Suprapubic skin (tissue), 3 donors: Measurements from ENCODE around the gene NAALADL2.

Experiments used
- POLR2AphosphoS5 ChIP-seq, 3 donors: sonication (generic); formaldehyde crosslinking; IDR thresholded peaks; one replicate each; pipeline ENCODE4 v1.6.1; 2017; ENCODE audit warnings: antibody characterized with exemption in 3 of 3
- TF ChIP-seq, protein P1 (sequence below), 2 donors: fragments of 200-600 bp in 1 of 2; fragments of 450-650 bp in 1 of 2; sonication (generic) in 1 of 2; IDR thresholded peaks; one replicate each; pipeline ENCODE4 v1.5.1; 2016 to 2019; ENCODE audit warnings: antibody characterized with exemption in 2 of 2, mild to moderate bottlenecking in 1 of 2, moderate library complexity in 1 of 2

- TF ChIP-seq, protein P1, sequence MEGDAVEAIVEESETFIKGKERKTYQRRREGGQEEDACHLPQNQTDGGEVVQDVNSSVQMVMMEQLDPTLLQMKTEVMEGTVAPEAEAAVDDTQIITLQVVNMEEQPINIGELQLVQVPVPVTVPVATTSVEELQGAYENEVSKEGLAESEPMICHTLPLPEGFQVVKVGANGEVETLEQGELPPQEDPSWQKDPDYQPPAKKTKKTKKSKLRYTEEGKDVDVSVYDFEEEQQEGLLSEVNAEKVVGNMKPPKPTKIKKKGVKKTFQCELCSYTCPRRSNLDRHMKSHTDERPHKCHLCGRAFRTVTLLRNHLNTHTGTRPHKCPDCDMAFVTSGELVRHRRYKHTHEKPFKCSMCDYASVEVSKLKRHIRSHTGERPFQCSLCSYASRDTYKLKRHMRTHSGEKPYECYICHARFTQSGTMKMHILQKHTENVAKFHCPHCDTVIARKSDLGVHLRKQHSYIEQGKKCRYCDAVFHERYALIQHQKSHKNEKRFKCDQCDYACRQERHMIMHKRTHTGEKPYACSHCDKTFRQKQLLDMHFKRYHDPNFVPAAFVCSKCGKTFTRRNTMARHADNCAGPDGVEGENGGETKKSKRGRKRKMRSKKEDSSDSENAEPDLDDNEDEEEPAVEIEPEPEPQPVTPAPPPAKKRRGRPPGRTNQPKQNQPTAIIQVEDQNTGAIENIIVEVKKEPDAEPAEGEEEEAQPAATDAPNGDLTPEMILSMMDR (IDR thresholded peaks at IDR 0.05), result no peak
- TF ChIP-seq POLR2AphosphoS5 (IDR thresholded peaks at IDR 0.05), result no peak
Measured at GRCh38 chr3:174859756-174860155, 622 bp downstream of the NAALADL2 start.
